GM12878 (cell line): ENCODE data around the gene LMF1. TPM values are rescaled to one million over a fixed set of nuclear protein-coding genes. Genes with fewer than 3 reads are reported as not detected.

Experiments
- ATAC-seq: fragments of 200-7000 bp; cut with Tn5 transposase; 3 replicates; pipeline ENCODE4 v1.9.1; 2020; ENCODE audit warnings: mild to moderate bottlenecking, moderate library complexity
- BruUV-seq: library from RNA; stranded (reverse); fragments of 400-500 nt; replicated peaks from 2 replicates; lab custom pipeline; 2021; lab: Mats Ljungman, UMichigan
- CTCF ChIA-PET: fragments of 300-600 bp; sonication (Branson Sonifier 250); formaldehyde crosslinking; extraction: SDS; loops from one replicate; lab custom pipeline; 2021; ENCODE audit warnings: inconsistent platforms; lab: Yijun Ruan, JAX
- POLR2A ChIA-PET: fragments of 350-600 bp; formaldehyde crosslinking; extraction: SDS; loops from one replicate; lab custom pipeline; 2021; ENCODE audit warnings: inconsistent platforms; lab: Charles Lee
- RAD21 ChIA-PET: fragments of 300-600 bp; sonication (Branson Sonifier 250); formaldehyde crosslinking; loops from one replicate; lab custom pipeline; 2023; ENCODE audit warnings: antibody characterized with exemption; ENCODE audit not compliant: unreplicated experiment; lab: Charles Lee
- SMC1A ChIA-PET: fragments of 300-600 bp; sonication (Branson Sonifier 250); formaldehyde crosslinking; loops from one replicate; lab custom pipeline; 2023; ENCODE audit not compliant: unreplicated experiment, uncharacterized antibody; lab: Charles Lee
- DNase-seq: peaks from one replicate; pipeline ENCODE4 v3.0.0-alpha.2; 2011; ENCODE audit warnings: low read depth, low spot score
- FAIRE-seq: peaks from 3 replicates; lab custom pipeline; 2011; peaks lifted over from hg19 to GRCh38; lab: Jason Lieb, UNC
- H2AFZ ChIP-seq: 2 replicates; pipeline ENCODE4 v1.6.0; 2011; ENCODE audit warnings: low read depth, low read length, control low read depth; ENCODE audit not compliant: control insufficient read depth
- H3K27ac ChIP-seq: 2 replicates; pipeline ENCODE4 v1.5.1; 2011; ENCODE audit warnings: control low read depth; ENCODE audit not compliant: control insufficient read depth, insufficient read depth
- H3K27me3 ChIP-seq, 2 experiments: replicated peaks in 1 of 2; 2 replicates each; pipeline versions ENCODE4 v1.6.0 to v1.6.1; 2011; ENCODE audit warnings: low read length in 1 of 2; ENCODE audit not compliant: control insufficient read depth in 2 of 2, insufficient read depth in 2 of 2
- H3K36me3 ChIP-seq, 2 experiments: 2 replicates each; pipeline ENCODE4 v1.5.1; 2011; ENCODE audit warnings: low read length in 1 of 2; ENCODE audit not compliant: control insufficient read depth in 2 of 2, insufficient read depth in 2 of 2
- H3K4me1 ChIP-seq: 2 replicates; pipeline ENCODE4 v1.6.1; 2011; ENCODE audit warnings: mild to moderate bottlenecking, low read length, moderate library complexity, mixed read lengths; ENCODE audit not compliant: control insufficient read depth, insufficient read depth
- H3K4me2 ChIP-seq: 2 replicates; pipeline ENCODE4 v1.6.0; 2011; ENCODE audit warnings: control low read depth; ENCODE audit not compliant: control insufficient read depth, insufficient read depth
- H3K4me3 ChIP-seq: fragments of 200-600 bp; sonication (generic); 2 replicates; pipeline ENCODE4 v1.5.1; 2016
- H3K79me2 ChIP-seq: 2 replicates; pipeline ENCODE4 v1.6.0; 2011; ENCODE audit warnings: low read length; ENCODE audit not compliant: control insufficient read depth, insufficient read depth
- H3K9ac ChIP-seq: 2 replicates; pipeline ENCODE4 v1.8.0; 2011; ENCODE audit warnings: low read length, control low read depth, mixed read lengths; ENCODE audit not compliant: control insufficient read depth, insufficient read depth
- H3K9me3 ChIP-seq: replicated peaks from 3 replicates; pipeline ENCODE4 v1.5.1; 2011; ENCODE audit warnings: mild to moderate bottlenecking, low read length; ENCODE audit not compliant: control insufficient read depth, insufficient read depth
- H4K20me1 ChIP-seq: 2 replicates; pipeline ENCODE4 v1.6.0; 2011; ENCODE audit not compliant: control insufficient read depth, insufficient read depth
- CBX5 ChIP-seq: sonication (generic); IDR thresholded peaks from 2 replicates; pipeline ENCODE4 v1.6.1; 2016; ENCODE audit warnings: low read depth, moderate library complexity, mild to moderate bottlenecking, inconsistent platforms
- DPF2 ChIP-seq: fragments of 450-650 bp; IDR thresholded peaks from 2 replicates; pipeline ENCODE4 v1.6.1; 2017; ENCODE audit warnings: mild to moderate bottlenecking
- EGR1 ChIP-seq, 2 experiments: IDR thresholded peaks; 1 replicate in 1 of 2; 2 replicates in 1 of 2; pipeline ENCODE4 v1.6.1; 2011 to 2012; ENCODE audit warnings: low read depth in 2 of 2, low read length in 2 of 2, borderline replicate concordance in 1 of 2, mild to moderate bottlenecking in 1 of 2, moderate library complexity in 1 of 2
- ETV6 ChIP-seq, 2 experiments: fragments of 450-650 bp in 1 of 2; IDR thresholded peaks in 1 of 2; conservative IDR thresholded peaks in 1 of 2; 2 replicates each; pipeline ENCODE4 v1.6.1; 2014; ENCODE audit warnings: antibody characterized with exemption in 1 of 2, borderline replicate concordance in 1 of 2, low read depth in 1 of 2, mild to moderate bottlenecking in 1 of 2, moderate library complexity in 1 of 2
- GABPA ChIP-seq: IDR thresholded peaks from 2 replicates; pipeline ENCODE4 v1.6.1; 2014; ENCODE audit warnings: antibody characterized with exemption, low read depth, mild to moderate bottlenecking, inconsistent platforms
- KLF5 ChIP-seq: fragments of 450-650 bp; IDR thresholded peaks from 2 replicates; pipeline ENCODE4 v1.6.1; 2014; ENCODE audit warnings: mild to moderate bottlenecking; ENCODE audit not compliant: partially characterized antibody
- NBN ChIP-seq: fragments of 450-650 bp; IDR thresholded peaks from 2 replicates; pipeline ENCODE4 v1.6.1; 2016
- NR2C1 ChIP-seq: fragments of 450-650 bp; IDR thresholded peaks from 2 replicates; pipeline ENCODE4 v1.6.1; 2017; ENCODE audit warnings: antibody characterized with exemption, mild to moderate bottlenecking, moderate library complexity
- STAT1 ChIP-seq: fragments of 450-650 bp; conservative IDR thresholded peaks from 2 replicates; pipeline ENCODE4 v1.6.1; 2014; ENCODE audit warnings: antibody characterized with exemption, mild to moderate bottlenecking
- WGBS: methylation state at CpG from one replicate; pipeline ENCODE4 v1.1.6; 2016; ENCODE audit warnings: low lambda C conversion rate; ENCODE audit not compliant: insufficient replicate concordance, insufficient coverage; ENCODE audit errors: missing lambda C conversion rate; 5-methylcytosine and 5-hydroxymethylcytosine counted together
- in situ Hi-C: fragments of 300-500 bp; cut with MboI; formaldehyde crosslinking; loops from 9 replicates; pipeline ENCODE4 v1.14.3; 2018; ENCODE audit warnings: mixed read lengths
- intact Hi-C: fragments of 100-400 bp; cut with micrococcal nuclease; formaldehyde crosslinking; loops from one replicate; pipeline ENCODE4 v1.14.2; 2022; ENCODE audit not compliant: unreplicated experiment
- polyA plus RNA-seq, 11 experiments: library from polyadenylated mRNA; depleted of rRNA in 4 of 11; unstranded in 6 of 11; stranded (reverse) in 5 of 11; fragments of >200 nt; fragmentation: Nextera tagmentation in 4 of 11; fragmentation: Illumina TruSeq in 1 of 11; extraction: Ambion mirVana in 4 of 11; extraction: Trizol in 1 of 11; gene quantifications; 1 replicate in 1 of 11; 2 replicates in 10 of 11; pipeline versions ENCODE4 v1.2.1 to v1.2.3, GENCODE V29; 2011 to 2016; ENCODE audit warnings: inconsistent platforms in 2 of 11, missing spikeins in 2 of 11, low read depth in 1 of 11
- total RNA-seq, 4 experiments: library from RNA; depleted of rRNA in 3 of 4; stranded (reverse); fragments of >200 nt in 3 of 4; fragmentation: Illumina TruSeq in 1 of 4; extraction: Trizol in 1 of 4; gene quantifications; 2 replicates each; pipeline versions ENCODE4 v1.2.1 to v1.2.3, GENCODE V29; 2013 to 2021
- TF ChIP-seq, protein P1 (sequence below): IDR thresholded peaks from 2 replicates; pipeline ENCODE4 v1.6.1; 2011; ENCODE audit warnings: borderline replicate concordance, low read depth, mild to moderate bottlenecking, moderate library complexity, low read length; ENCODE audit not compliant: insufficient read depth, poor library complexity, severe bottlenecking
- TF ChIP-seq, protein P2 (sequence below): IDR thresholded peaks from 2 replicates; pipeline ENCODE4 v1.6.1; 2011; ENCODE audit warnings: mild to moderate bottlenecking, low read depth, low read length, moderate library complexity; ENCODE audit not compliant: insufficient replicate concordance

The LMF1 gene
- total and polyA plus RNA-seq, 10 of the 15 experiments (the other 5 are each of a cell fraction or from before 2014, with no cell fraction given), result 0.18 to 3.2 (median 1.4) TPM; not detected in 1

DNA sequence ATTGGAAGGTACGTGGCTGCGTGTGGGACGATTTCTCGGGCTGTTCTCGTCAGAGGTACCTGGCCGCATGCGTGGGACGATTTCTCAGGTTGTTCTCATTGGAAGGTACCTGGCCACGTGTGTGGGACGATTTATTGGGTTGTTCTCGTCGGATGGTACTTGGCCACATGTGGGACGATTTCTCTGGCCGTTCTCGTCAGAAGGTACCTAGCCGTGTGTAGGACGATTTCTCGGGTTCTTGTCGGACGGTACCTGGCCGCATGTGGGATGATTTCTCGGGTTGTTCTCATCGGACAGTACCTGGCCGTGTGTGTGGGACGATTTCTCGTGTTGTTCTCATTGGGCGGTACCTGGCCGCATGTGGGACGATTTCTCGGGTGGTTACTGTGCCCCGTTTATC lies 120.1 kb downstream of the LMF1 start:
- no peak for FAIRE-seq
- intact Hi-C loops, result no loop called here
- H3K4me3 ChIP-seq, result no peak overlapping the region
- H2AFZ ChIP-seq, result no peak overlapping the region
- no peak for TF ChIP-seq STAT1
- TF ChIP-seq GABPA, result no peak
- TF ChIP-seq NR2C1, result no peak
- no peak for TF ChIP-seq KLF5
- TF ChIP-seq CBX5, result no peak
- TF ChIP-seq NBN, result no peak
- TF ChIP-seq, protein P1, sequence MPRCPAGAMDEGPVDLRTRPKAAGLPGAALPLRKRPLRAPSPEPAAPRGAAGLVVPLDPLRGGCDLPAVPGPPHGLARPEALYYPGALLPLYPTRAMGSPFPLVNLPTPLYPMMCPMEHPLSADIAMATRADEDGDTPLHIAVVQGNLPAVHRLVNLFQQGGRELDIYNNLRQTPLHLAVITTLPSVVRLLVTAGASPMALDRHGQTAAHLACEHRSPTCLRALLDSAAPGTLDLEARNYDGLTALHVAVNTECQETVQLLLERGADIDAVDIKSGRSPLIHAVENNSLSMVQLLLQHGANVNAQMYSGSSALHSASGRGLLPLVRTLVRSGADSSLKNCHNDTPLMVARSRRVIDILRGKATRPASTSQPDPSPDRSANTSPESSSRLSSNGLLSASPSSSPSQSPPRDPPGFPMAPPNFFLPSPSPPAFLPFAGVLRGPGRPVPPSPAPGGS, result no peak
- TF ChIP-seq, protein P2, sequence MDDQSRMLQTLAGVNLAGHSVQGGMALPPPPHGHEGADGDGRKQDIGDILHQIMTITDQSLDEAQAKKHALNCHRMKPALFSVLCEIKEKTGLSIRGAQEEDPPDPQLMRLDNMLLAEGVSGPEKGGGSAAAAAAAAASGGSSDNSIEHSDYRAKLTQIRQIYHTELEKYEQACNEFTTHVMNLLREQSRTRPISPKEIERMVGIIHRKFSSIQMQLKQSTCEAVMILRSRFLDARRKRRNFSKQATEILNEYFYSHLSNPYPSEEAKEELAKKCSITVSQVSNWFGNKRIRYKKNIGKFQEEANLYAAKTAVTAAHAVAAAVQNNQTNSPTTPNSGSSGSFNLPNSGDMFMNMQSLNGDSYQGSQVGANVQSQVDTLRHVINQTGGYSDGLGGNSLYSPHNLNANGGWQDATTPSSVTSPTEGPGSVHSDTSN, result no peak
- no peak for TF ChIP-seq DPF2
- no peak for TF ChIP-seq EGR1 (IDR thresholded peaks at IDR 0.05; ENCODE audit: borderline replicate concordance in 1 of 2, low read depth in 2 of 2, low read length in 2 of 2)
- no peak for TF ChIP-seq ETV6 (conservative IDR thresholded peaks at IDR 0.05 in 1 of 2, IDR thresholded peaks at IDR 0.05 in 1 of 2; ENCODE audit: borderline replicate concordance in 1 of 2, low read depth in 1 of 2)
- TF ChIP-seq, all 136 proteins: peak for 0
- WGBS, result 79% methylated on average over 31 of the region's 31 CpGs
- H3K9me3 ChIP-seq, result peaks cover 7% of the 10 kb centered on the region; the same call in 1 of the 3 replicates
- ChIA-PET RAD21 (no interaction called here), CTCF (no interaction called here), POLR2A (no interaction called here), SMC1A (no interaction called here)
- no peaks in the 10 kb centered on the region for H3K27me3 ChIP-seq
- no peak for ATAC-seq
- no peaks in the 10 kb centered on the region for H4K20me1 ChIP-seq
- H3K4me1 ChIP-seq, result no peaks in the 10 kb centered on the region
- DNase-seq, result no peak
- H3K4me2 ChIP-seq, result no peak overlapping the region
- H3K79me2 ChIP-seq, result no peaks in the 10 kb centered on the region
- H3K36me3 ChIP-seq, result no peaks in the 10 kb centered on the region
- BruUV-seq, result no TSS peak
- in situ Hi-C loops, result no loop called here
- H3K9ac ChIP-seq, result no peak overlapping the region
- H3K27ac ChIP-seq, result no peak overlapping the region
